SU-DHL-6 (cell line): ENCODE data around the gene ABCB8.

Source experiments
- EZH2phosphoT487 ChIP-seq: fragments of 200-600 bp; sonication (generic), shearing (Covaris generic); conservative IDR thresholded peaks from 2 replicates; pipeline ENCODE4 v1.6.1; 2018; ENCODE audit warnings: mild to moderate bottlenecking, antibody characterized with exemption, low read length, moderate library complexity, mixed read lengths
- TF ChIP-seq, protein P1 (sequence below): fragments of 200-600 bp; sonication (generic); IDR thresholded peaks from one replicate; pipeline ENCODE4 v1.5.1; 2017; ENCODE audit warnings: antibody characterized with exemption, mild to moderate bottlenecking, low read length, moderate library complexity; ENCODE audit not compliant: insufficient read depth, poor library complexity, severe bottlenecking

- no peak for TF ChIP-seq EZH2phosphoT487
- TF ChIP-seq, protein P1, sequence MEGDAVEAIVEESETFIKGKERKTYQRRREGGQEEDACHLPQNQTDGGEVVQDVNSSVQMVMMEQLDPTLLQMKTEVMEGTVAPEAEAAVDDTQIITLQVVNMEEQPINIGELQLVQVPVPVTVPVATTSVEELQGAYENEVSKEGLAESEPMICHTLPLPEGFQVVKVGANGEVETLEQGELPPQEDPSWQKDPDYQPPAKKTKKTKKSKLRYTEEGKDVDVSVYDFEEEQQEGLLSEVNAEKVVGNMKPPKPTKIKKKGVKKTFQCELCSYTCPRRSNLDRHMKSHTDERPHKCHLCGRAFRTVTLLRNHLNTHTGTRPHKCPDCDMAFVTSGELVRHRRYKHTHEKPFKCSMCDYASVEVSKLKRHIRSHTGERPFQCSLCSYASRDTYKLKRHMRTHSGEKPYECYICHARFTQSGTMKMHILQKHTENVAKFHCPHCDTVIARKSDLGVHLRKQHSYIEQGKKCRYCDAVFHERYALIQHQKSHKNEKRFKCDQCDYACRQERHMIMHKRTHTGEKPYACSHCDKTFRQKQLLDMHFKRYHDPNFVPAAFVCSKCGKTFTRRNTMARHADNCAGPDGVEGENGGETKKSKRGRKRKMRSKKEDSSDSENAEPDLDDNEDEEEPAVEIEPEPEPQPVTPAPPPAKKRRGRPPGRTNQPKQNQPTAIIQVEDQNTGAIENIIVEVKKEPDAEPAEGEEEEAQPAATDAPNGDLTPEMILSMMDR = no peak
Measured at GRCh38 chr7:150986556-150986955, 41.7 kb upstream of the ABCB8 start.
